Amniotic epithelial cell (primary cell): ENCODE data around the gene NANOS3.

Source experiments
- DNase-seq: peaks from one replicate; pipeline ENCODE4 v3.0.0-alpha.2; 2010; ENCODE audit warnings: low read depth

Gene NANOS3

DNA sequence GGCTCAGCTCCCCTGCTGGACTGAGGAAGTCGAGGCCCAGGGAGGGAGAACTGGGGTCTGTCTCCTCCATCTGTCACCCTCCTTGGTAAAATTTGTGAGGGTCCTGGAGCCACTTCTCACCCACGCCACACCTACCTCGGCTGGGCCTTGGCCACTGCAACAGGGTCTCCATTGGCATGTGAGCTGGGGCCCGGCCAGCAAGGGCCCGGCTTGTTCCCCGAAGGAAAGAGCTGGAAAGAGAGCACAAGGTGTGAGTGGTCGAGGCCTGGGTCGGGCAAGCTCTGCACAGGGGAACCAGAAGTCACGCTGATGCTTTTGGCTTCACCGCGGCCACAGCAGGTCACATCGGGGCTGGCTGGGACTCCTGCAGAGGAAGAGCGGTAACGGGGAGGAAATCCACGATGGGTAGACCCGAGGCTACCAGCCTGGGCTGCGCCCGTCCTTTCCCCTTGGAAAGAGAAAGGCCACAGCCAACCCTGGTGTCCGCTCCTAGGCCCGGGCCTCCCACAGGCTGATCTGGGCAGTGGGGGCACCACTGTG lies 9.0 kb downstream of the NANOS3 start:
- DNase-seq: no peak

DNA sequence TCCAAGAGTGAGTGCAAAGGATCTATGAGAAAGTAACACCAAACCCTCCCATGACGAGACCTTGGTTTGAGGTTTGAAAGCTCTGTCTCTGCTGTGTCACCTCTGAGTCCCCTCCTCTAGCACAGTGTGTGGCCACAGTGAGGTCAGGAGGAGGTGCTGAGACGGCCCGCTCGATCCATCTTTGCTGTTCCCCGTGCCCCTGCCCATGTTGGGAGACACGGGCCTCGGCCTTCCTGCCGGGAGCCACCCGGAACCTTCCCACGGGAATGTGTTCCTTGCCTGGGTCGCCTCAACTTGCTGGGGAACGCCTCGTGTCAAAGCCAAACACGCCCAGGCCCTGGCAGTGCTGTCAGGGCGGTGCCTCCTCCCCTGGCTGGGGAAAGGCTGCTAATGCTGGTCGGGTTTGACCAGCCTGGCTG lies 10.1 kb downstream of the NANOS3 start:
- no peak for DNase-seq

DNA sequence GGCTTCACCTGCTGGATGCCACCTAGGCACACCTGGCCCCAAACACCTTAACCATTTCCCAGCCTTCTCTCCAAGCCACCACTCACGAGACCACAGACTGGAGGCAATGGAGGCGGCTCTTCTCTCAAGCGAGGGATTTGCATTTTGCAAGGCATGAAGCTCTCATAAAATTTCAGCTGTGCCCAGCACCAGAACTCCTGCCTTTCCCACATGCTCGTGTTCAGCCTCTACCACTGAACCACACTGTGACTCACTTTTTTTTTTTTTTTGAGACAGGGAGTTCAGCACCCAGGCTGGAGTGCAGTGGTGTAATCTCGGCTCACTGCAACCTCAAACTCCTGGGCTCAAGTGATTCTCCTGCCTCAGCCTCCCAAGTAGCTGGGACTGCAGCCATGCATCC lies 10.6 kb downstream of the NANOS3 start:
- peak; percentile 75 for DNase-seq

DNA sequence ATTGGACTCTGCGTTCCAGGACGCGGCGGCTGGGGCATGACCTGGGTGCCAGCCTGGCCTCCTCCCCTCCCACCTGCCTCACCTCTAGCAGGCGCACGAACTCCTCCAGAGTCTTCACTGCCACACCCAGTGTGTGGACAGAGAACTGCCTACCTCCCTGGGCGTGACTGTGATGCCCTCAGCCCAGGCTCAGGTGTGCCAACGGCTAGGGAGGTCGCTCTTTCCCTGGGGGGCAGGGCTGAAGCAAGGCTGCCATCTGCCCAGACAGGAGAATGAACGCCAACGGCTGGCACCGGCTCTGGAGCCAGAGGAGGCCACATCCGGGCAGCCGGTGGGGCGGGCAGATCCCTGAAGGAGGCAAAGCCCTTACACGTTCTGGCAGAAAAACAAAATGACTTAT lies 11.3 kb downstream of the NANOS3 start:
- no peak for DNase-seq

DNA sequence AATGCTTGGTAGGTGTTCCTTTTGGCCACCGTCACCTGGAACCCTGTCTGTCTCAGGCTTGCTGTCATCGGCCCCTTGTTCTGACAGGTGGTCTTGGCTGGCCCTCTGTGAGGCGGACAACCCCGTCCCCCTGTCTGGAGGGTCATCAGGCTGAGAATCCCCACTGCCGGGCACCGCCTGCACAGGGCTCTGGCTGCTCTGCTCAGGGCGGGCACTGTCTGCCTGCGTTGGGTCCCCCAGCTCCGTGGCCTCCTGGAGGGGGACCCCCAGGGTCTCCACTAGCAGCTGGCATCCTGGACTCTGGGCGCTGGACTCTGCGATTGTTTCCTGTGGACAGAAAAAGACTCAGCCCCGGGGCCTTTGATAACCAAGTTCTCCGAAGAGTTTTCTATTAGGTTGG lies 13.2 kb downstream of the NANOS3 start:
- DNase-seq: no peak

DNA sequence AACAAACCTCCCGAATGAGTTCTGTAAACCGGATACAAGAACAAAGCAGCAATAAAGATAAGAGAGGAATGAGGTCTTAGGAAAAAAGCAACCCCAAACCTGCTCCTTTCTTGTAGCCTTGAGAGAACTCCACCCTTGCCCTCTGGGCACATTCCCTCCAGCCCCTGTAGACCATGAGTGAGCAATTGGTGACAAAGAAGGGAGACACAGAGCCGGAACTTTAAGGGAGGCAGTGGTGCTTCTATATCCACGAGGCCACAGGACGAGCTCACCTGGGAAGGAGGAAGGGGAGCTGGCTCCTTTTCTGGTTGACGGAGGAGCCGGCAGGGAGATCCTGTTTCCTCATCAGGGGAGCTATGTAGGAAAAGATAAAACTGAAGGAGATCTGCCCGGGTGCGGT lies 15.9 kb downstream of the NANOS3 start:
- no peak for DNase-seq

DNA sequence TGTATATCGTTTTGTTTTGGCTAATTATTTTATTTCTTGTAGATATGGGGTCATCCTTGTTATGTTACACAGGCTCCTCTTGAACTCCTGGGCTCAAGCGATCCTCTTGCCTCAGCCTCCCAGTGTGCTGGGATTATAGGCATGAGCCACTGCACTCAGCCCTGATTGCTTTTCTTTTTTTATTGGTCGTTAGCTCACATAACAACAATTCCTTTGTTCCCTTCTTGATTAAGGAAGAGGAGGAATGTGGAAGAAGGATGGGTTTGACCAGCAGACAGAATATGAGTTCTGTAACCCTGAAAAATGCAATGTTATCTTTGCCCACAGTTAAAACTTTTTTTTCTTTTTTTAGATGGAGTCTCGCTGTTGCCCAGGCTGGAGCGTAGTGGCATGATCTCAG lies 17.6 kb downstream of the NANOS3 start:
- DNase-seq: no peak

DNA sequence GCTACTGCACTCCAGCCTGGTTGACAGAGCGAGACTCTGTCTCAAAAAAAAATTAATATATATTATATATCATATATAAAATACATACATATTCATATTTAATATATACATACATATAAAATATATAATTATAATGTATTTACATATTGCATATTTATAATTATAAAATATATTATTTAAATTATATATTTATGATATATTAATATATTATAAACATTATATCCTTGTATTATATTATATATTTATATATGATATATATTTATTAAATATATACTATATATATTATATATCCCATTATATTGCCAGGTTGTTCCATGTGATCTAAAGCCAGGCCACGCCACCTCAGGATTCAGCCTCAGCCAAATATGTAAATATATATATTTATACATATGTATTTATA lies 19.3 kb downstream of the NANOS3 start:
- no peak for DNase-seq

DNA sequence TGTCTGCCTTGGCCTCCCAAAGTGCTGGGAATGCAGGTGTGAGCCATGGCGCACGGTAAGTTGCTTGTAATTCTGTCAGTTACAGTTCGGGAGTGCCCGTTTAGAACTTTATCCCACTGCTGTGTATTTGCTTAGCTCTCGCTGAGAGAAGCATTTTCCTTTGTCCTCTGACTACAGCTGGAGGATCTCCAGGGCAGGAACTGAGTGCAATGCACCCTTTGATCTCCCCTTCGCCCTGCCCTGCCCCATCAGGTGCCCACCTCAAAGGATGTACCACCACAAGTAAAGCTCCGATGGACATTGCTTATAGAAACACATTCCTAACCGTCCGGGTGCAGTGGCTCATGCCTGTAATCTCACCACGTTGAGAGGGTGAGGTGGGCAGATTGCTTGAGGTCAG lies 22.5 kb downstream of the NANOS3 start:
- DNase-seq: no peak

DNA sequence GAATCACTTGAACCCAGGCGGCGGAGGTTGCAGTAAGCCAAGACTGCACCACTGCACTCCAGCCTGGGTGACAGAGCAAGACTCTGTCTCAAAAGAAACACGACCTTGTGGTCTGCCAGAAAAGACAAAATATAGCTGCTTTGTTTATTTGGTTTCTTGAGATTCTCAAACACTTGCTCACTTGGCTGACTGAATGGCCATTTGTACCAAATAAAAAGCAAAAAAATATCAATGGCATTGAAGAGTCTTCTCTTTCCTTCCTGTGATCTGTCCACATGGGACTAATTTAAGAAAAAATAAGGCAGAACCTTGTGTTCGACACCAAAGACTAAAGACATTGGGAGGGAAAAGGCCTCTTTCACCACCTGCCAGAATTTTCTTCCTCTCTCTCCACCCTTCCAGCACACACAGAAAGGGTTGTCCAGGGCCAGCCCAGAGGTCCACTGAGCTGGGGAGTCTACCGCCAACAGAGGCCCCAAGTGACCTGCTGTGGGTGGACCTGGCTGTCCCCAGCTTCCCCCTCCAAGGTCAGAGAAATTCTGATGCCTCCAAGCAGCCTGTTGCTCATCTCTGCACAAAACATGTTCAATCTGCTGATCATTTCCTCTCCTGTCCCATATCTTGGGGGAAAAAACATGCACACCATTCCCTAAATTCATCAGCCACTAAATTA lies 23.1 kb downstream of the NANOS3 start:
- DNase-seq: no peak

DNA sequence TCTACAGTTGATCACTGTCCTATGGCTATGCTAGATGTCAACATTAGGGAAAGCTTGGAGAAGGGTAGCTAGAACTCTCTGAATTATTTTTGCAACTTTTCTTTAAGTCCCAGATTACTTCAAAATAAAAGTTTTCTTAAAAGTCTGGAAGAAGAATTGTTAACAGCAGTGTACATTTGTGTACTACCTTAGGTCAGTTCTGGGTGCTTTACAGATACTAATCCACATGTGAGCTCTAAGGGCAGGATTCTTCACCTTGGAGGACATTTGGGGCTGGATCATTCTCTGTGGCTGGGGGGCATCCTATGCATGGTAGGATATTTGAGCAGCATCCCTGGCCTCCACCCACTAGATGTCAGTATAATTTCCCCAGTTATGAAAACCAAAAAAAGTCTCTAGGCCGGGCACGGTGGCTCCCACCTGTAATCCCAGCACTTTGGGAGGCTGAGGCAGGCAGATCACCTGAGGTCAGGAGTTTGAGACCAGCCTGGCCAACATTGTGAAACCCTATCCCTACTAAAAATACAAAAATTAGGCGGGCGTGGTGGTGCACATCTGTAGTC lies 26.1 kb downstream of the NANOS3 start:
- no peak for DNase-seq

DNA sequence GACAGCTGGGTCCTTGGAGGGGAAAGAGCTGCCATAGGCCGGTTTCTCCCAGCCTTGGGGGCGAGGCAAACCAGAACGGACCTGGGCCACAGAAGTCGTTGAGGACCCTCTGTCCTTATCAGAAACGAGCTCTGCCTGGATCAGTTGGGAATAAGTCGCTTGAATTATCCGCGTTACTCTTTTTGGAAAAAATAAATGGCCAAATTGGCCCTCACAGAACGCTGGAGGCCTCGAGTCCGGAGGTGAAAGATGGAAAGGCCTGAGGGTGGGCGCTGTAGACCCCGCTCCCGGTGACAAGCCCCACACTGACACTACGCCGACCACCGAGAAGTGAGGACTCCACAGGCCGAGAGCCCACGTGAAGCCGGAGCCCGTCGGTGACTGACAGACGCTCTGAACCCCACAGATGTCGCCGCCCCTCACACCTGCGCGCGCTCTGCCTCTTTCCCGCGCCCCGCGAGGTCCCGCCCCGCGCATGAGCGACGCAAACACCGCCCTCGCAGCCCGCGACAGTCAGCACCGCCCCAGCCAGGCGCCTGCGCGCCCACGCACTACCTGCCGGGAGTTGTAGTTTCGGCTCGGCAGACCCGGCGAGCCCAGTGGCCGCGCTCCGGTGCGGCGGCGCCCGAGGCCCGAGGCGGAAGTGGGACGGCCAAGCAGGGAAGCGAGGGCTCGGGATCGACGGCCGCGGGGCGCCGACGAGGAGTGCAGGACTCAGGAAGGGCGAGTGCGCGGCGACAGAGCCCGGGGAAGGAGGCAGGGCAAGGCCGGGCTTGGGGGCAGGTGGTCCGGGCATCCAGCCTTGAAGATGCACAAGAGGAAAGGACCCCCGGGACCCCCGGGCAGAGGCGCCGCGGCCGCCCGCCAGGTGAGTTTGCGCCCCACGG lies 28.9 kb downstream of the NANOS3 start, which contains the start of the genes BRME1 and CC2D1A:
Gene BRME1 (minus strand): TSS at position 484 of the 887 bp plus-strand sequence. CDS start 1,225 bp downstream, outside the sequence.
Gene CC2D1A (plus strand): TSS at position 568 of the 887 bp plus-strand sequence. CDS start 241 bp downstream, at position 809.
- DNase-seq: peak; percentile 78

DNA sequence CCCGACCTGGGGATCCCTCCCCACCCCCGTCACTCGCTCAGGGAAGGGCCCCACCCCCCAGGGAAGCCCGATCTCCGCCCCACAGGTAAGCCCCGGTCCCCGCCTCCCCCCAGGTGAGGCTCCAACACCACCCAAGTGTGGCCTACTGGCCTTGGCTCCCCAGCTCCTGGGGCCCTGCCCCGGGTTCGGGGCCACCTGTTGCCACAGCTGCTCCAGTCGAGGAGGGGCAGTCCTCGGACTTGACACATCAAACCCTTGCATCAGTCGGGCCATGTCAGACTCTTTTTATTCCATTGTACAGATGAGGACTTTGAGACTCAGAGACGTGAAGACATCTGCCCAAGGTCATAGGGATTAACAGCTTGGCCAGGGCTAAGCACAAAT lies 29.6 kb downstream of the NANOS3 start:
- peak; percentile 9 for DNase-seq

DNA sequence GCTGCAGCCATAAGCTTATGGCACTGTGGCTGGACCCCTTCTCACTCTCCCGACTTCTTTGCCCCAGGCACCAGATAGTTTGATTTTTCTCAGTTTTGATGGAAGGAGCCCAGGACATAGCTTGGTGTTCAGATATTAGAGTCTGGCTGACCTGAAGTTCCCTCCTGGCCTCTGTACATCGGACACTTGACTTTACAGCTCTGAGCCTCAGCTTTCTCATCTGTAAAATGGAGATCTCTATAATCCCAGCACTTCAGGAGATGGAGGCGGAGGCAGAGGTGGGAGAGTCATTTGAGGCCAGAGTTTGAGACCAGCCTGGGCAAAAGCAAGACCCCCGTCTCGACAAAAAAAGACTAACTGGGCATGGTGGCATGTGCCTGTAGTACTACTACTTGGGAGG lies 30.0 kb downstream of the NANOS3 start:
- no peak for DNase-seq

DNA sequence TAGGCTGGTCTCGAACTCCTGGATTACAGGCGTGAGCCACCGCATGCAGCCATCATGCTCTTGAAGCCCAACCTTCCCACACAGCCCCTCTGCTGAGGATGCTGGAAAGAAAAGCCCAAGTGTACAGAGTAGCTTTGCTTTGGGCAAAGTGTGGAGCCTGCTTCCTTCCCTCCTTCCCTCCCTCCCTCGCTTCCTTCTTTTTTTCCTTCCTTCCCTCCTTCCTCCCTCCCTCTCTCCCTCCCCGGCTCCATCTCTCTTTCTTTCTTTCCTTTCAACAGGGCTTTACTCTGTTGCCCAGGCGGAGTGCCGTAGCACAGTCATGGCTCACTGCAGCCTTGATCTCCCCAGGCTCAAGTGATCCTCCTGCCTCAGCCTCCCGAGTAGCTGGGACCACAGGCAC lies 31.7 kb downstream of the NANOS3 start:
- no peak for DNase-seq

DNA sequence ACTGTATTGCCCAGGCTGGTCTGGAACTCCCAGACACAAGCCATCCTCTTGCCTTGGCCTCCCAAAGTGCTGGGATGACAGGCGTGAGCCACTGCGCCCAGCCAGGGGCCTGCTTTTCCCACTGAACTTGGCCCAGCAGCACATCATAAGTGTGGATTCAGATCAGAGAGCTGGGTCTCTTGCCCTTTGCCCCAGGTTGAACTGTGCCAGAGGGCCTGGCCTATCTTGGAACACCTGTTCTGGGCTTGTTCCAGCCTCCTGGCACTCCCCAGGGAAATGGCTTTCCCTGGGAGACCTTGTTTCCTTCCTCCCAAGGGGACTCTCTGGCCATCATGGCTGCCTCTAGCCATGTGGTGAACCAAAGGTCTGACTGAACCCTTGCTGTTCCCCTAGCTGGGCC lies 32.5 kb downstream of the NANOS3 start:
- DNase-seq: no peak

DNA sequence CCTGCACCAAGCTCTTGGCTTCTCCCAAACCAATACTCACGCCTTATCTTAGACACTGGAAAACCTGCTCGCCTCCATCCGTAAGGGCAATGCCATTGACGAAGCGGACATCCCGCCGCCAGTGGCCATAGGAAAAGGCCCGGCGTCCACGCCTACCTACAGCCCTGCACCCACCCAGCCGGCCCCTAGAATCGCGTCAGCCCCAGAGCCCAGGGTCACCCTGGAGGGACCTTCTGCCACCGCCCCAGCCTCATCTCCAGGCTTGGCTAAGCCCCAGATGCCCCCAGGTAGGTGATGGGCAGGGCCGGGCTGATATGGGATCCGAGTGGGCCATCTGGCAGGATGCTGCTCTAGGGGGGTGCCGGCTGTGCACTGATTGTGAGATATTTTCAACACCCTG lies 36.4 kb downstream of the NANOS3 start:
- no peak for DNase-seq

DNA sequence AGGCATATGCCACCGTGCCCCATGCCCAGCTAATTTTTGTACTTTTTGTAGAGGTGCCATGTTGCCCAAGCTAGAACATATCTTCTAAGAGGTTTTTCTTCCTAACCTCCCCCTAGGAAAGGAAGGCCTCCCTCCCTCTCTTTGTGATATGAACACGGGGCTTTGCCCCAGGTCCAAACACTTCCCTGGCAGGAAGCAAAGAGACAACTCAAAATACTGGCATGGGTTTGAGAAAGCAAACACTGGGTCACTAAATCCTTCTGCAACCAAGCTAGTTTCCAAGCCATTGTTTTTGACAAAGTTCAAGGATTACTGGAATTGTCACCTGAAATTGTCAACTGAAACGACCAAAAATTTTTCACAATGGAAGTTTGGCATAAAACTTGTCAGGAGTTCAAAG lies 37.8 kb downstream of the NANOS3 start:
- no peak for DNase-seq

DNA sequence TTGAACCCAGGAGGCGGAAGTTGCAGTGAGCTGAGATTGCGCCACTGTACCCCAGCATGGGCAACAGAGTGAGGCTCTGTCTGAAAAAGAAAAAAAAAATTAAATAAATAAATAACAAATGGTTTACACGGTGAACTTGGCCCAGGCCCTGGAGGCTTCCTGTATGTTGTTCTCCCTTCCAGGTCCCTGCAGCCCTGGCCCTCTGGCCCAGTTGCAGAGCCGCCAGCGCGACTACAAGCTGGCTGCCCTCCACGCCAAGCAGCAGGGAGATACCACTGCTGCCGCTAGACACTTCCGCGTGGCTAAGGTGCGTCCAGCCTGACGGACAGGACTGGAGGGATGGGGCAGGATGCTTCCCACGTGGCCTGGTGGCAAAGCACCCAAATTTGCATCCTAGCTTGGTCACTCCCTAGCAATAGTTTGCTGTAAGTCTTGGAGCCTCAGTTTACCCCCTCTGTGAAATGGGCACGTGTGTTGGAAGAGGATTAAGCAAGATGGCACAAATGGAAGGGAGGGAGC lies 41.0 kb downstream of the NANOS3 start:
- DNase-seq: no peak

DNA sequence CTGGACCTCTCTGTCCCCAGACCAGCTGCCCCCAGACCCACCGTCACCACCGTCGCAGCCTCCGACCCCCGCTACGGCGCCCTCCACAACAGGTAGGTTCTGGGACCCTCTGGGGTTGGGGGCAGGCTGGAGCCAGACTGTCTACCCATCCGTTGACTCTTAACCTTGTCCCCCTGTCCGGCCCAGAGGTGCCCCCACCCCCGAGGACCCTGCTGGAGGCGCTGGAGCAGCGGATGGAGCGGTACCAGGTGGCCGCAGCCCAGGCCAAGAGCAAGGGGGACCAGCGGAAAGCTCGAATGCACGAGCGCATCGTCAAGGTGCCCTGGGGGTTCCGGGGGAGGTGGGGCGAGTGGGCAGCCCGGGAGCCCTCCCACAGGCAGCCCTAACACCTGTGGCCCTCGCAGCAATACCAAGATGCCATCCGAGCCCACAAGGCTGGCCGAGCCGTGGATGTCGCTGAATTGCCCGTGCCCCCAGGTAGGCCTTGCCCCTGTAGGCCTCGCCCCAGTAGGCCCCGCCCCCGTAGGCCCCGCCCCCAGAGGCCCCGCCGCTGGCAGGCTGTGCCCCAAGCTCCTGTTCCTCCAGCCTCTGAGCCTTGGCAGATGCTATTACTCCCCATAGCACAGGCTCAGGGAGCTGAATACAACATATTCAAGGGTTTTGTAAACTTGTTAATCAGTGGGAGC lies 41.9 kb downstream of the NANOS3 start:
- DNase-seq: no peak

DNA sequence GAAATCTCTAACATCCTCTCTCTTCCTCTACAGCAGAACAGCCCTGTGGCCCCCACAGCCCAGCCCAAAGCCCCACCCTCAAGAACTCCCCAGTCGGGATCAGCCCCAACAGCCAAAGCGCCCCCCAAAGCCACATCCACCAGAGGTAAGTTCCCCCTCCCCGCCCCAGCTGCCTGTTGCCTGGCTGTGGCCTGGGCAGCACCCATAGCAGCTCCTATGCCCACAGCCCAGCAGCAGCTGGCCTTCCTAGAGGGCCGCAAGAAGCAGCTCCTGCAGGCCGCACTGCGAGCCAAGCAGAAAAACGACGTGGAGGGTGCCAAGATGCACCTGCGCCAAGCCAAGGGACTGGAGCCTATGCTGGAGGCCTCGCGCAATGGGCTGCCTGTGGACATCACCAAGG lies 43.6 kb downstream of the NANOS3 start:
- DNase-seq: no peak
